ENCODE measurements around the gene WRAP53.

The WRAP53 gene

GRCh38 chr17:7719661-7720060 is 31.4 kb downstream of the WRAP53 start:
- no peak overlapping the region for H3K27ac ChIP-seq
- TF ChIP-seq ZFX (IDR thresholded peaks at IDR 0.05) (no peak), CTCF (conservative IDR thresholded peaks at IDR 0.05) (no peak)

- TF ChIP-seq ZFX (IDR thresholded peaks at IDR 0.05) = no peak
- no peak for TF ChIP-seq CTCF (conservative IDR thresholded peaks at IDR 0.05)
- H3K27ac ChIP-seq = no peak overlapping the region
Observed at GRCh38 chr17:7720125-7720524, 31.8 kb downstream of the WRAP53 start.

- TF ChIP-seq ZFX (IDR thresholded peaks at IDR 0.05) (no peak), CTCF (conservative IDR thresholded peaks at IDR 0.05) (no peak)
- H3K27ac ChIP-seq = no peak overlapping the region
Observed at GRCh38 chr17:7721612-7722011, 33.3 kb downstream of the WRAP53 start.

- no peak for TF ChIP-seq ZFX (IDR thresholded peaks at IDR 0.05)
- no peak for TF ChIP-seq CTCF (conservative IDR thresholded peaks at IDR 0.05)
- no peak overlapping the region for H3K27ac ChIP-seq
Observed at GRCh38 chr17:7727886-7728285, 39.6 kb downstream of the WRAP53 start.

- TF ChIP-seq ZFX (IDR thresholded peaks at IDR 0.05) (no peak), CTCF (conservative IDR thresholded peaks at IDR 0.05) (no peak)
- H3K27ac ChIP-seq = no peak overlapping the region
Observed at GRCh38 chr17:7729816-7730215, 41.5 kb downstream of the WRAP53 start.

- TF ChIP-seq CTCF (conservative IDR thresholded peaks at IDR 0.05) (no peak), ZFX (IDR thresholded peaks at IDR 0.05) (no peak)
Observed at GRCh38 chr17:7732981-7733539, 44.8 kb downstream of the WRAP53 start.

GRCh38 chr17:7737601-7738000 is 49.3 kb downstream of the WRAP53 start:
- H3K27ac ChIP-seq = no peak overlapping the region
- TF ChIP-seq ZFX (IDR thresholded peaks at IDR 0.05) (no peak), CTCF (conservative IDR thresholded peaks at IDR 0.05) (no peak)

More at GRCh38 chr17:7732981-7733539, 44.8 kb downstream of the WRAP53 start:
- H3K27ac ChIP-seq = no peak overlapping the region

All from C4-2B (cell line).